T-helper 17 cell (primary cell): ENCODE measurements around the gene HOXB9. TPM values are rescaled to one million over a fixed set of nuclear protein-coding genes. Genes with fewer than 3 reads are reported as not detected.
A peak's percentile ranks its signal among the peaks of the same experiment; 100 is the strongest.

Experiments
- ATAC-seq: fragments of 150-1000 bp; cut with Tn5 transposase; 2 replicates; pipeline ENCODE4 v1.10.0; 2021; ENCODE audit warnings: mild to moderate bottlenecking, moderate library complexity
- DNase-seq, 3 donors: peaks; one replicate each; pipeline versions ENCODE4 v3.0.0 to v3.0.0-alpha.2; 2020 to 2021
- H3K9me3 ChIP-seq: one replicate; pipeline ENCODE4 v1.7.0; 2013; ENCODE audit warnings: low read length, mild to moderate bottlenecking; ENCODE audit not compliant: control insufficient read depth, poor library complexity, severe bottlenecking
- H3K27ac Mint-ChIP-seq: one replicate; pipeline ENCODE4 v1.8.0; 2022; ENCODE audit warnings: mild to moderate bottlenecking, moderate library complexity, mixed read lengths
- H3K27me3 Mint-ChIP-seq: one replicate; pipeline ENCODE4 v1.8.0; 2022; ENCODE audit warnings: mixed read lengths
- H3K36me3 Mint-ChIP-seq: one replicate; pipeline ENCODE4 v1.8.0; 2022; ENCODE audit warnings: low read depth, mixed read lengths
- H3K4me1 Mint-ChIP-seq: one replicate; pipeline ENCODE4 v1.8.0; 2022; ENCODE audit warnings: mild to moderate bottlenecking, mixed read lengths
- H3K4me3 Mint-ChIP-seq: one replicate; pipeline ENCODE4 v1.8.0; 2022; ENCODE audit warnings: mild to moderate bottlenecking, moderate library complexity, mixed read lengths
- total RNA-seq, 4 donors: library from RNA in 2 of 4; stranded (reverse) in 2 of 4; gene quantifications; one replicate each; pipeline ENCODE4 v1.2.3 and lab custom pipeline; 2022 to 2026

Gene HOXB9
- total RNA-seq, 2 donors from 2014 or later, result 0.16 TPM; not detected in 1

- DNase-seq, result no peak
- Mint-ChIP-seq H3K4me1 (peaks cover 50% of the 10 kb centered on the region), H3K36me3 (peaks cover 7% of the 10 kb centered on the region), H3K27me3 (peaks cover 94% of the 10 kb centered on the region), H3K4me3 (no peak overlapping the region), H3K27ac (peak overlapping the region; percentile 61)
- no peaks in the 10 kb centered on the region for H3K9me3 ChIP-seq
- ATAC-seq, result no peak
These were observed 10.0 kb downstream of the HOXB9 start for GRCh38 chr17:48615963-48616716.

- peaks cover 91% of the 10 kb centered on the region for H3K27me3 Mint-ChIP-seq
- H3K4me3 Mint-ChIP-seq, result peak within 1 kb of the TSS; percentile 95
- peaks cover 53% of the 10 kb centered on the region for H3K4me1 Mint-ChIP-seq
- no peaks in the 10 kb centered on the region for H3K9me3 ChIP-seq
- peaks cover 6% of the 10 kb centered on the region for H3K36me3 Mint-ChIP-seq
- H3K27ac Mint-ChIP-seq, result peak within 1 kb of the TSS; percentile 73
- DNase-seq (no peak), ATAC-seq (no peak)
These were observed 10.9 kb downstream of the HOXB9 start, which contains the start of gene HOXB8 for GRCh38 chr17:48615047-48615962. Gene HOXB8 (minus strand): TSS chr17:48615292. CDS start chr17:48614704, 588 bp downstream.

- ATAC-seq, result no peak
These were observed 12.1 kb downstream of the HOXB9 start for GRCh38 chr17:48613862-48614694.

GRCh38 chr17:48612854-48613691, 13.1 kb downstream of the HOXB9 start:
- ATAC-seq, result peak; percentile 78
- Mint-ChIP-seq H3K4me1 (peaks cover 40% of the 10 kb centered on the region), H3K36me3 (peaks cover 6% of the 10 kb centered on the region), H3K27ac (no peak overlapping the region), H3K27me3 (peaks cover 85% of the 10 kb centered on the region), H3K4me3 (peak overlapping the region; percentile 95)
- peak in 2 of 3 donors; percentile 46 to 50 for DNase-seq
- no peaks in the 10 kb centered on the region for H3K9me3 ChIP-seq

More at GRCh38 chr17:48613862-48614694, 12.1 kb downstream of the HOXB9 start:
- Mint-ChIP-seq H3K4me3 (peak overlapping the region; percentile 95), H3K27ac (peak overlapping the region; percentile 73), H3K4me1 (peaks cover 48% of the 10 kb centered on the region), H3K36me3 (peaks cover 6% of the 10 kb centered on the region), H3K27me3 (peaks cover 86% of the 10 kb centered on the region)
- H3K9me3 ChIP-seq, result no peaks in the 10 kb centered on the region
- DNase-seq, result no peak

GRCh38 chr17:48612456-48612853, 13.7 kb downstream of the HOXB9 start:
- DNase-seq (no peak), ATAC-seq (peak; percentile 18)
- H3K4me1 Mint-ChIP-seq, result peaks cover 41% of the 10 kb centered on the region
- peaks cover 8% of the 10 kb centered on the region for H3K36me3 Mint-ChIP-seq
- H3K4me3 Mint-ChIP-seq, result peak overlapping the region; percentile 95
- H3K27me3 Mint-ChIP-seq, result peaks cover 86% of the 10 kb centered on the region
- no peaks in the 10 kb centered on the region for H3K9me3 ChIP-seq
- no peak overlapping the region for H3K27ac Mint-ChIP-seq

GRCh38 chr17:48611681-48612455, 14.3 kb downstream of the HOXB9 start:
- Mint-ChIP-seq H3K4me3 (peak overlapping the region; percentile 95), H3K36me3 (peaks cover 5% of the 10 kb centered on the region), H3K27me3 (peaks cover 86% of the 10 kb centered on the region), H3K4me1 (peaks cover 36% of the 10 kb centered on the region), H3K27ac (no peak overlapping the region)
- DNase-seq (no peak), ATAC-seq (peak; percentile 3)
- H3K9me3 ChIP-seq, result no peaks in the 10 kb centered on the region

- Mint-ChIP-seq H3K4me1 (peaks cover 34% of the 10 kb centered on the region), H3K27me3 (peaks cover 86% of the 10 kb centered on the region), H3K27ac (peak overlapping the region; percentile 65), H3K36me3 (peaks cover 7% of the 10 kb centered on the region), H3K4me3 (peak overlapping the region; percentile 95)
- no peaks in the 10 kb centered on the region for H3K9me3 ChIP-seq
- DNase-seq (no peak), ATAC-seq (no peak)
These were observed 14.9 kb downstream of the HOXB9 start for GRCh38 chr17:48611213-48611612.

- H3K9me3 ChIP-seq, result no peaks in the 10 kb centered on the region
- Mint-ChIP-seq H3K36me3 (peaks cover 7% of the 10 kb centered on the region), H3K4me3 (peak within 1 kb of the TSS; percentile 95), H3K27me3 (peaks cover 87% of the 10 kb centered on the region), H3K4me1 (peaks cover 34% of the 10 kb centered on the region), H3K27ac (peak within 1 kb of the TSS; percentile 65)
- peak in 2 of 3 donors; percentile 46 to 57 for DNase-seq
- ATAC-seq, result peak; percentile 45
These were observed 15.6 kb downstream of the HOXB9 start, which contains the start of gene HOXB7 for GRCh38 chr17:48610282-48611211. Gene HOXB7 (minus strand): TSS chr17:48611017. CDS start chr17:48610918, 99 bp downstream.

GRCh38 chr17:48609759-48610281, 16.3 kb downstream of the HOXB9 start:
- Mint-ChIP-seq H3K4me3 (peak overlapping the region; percentile 95), H3K27me3 (peaks cover 87% of the 10 kb centered on the region), H3K4me1 (peaks cover 31% of the 10 kb centered on the region), H3K27ac (no peak overlapping the region), H3K36me3 (peaks cover 6% of the 10 kb centered on the region)
- no peak for DNase-seq
- no peaks in the 10 kb centered on the region for H3K9me3 ChIP-seq
- ATAC-seq, result no peak

GRCh38 chr17:48609033-48609432, 17.1 kb downstream of the HOXB9 start:
- DNase-seq (no peak), ATAC-seq (no peak)
- H3K4me1 Mint-ChIP-seq, result peaks cover 29% of the 10 kb centered on the region
- peak overlapping the region; percentile 25 for H3K4me3 Mint-ChIP-seq
- H3K27ac Mint-ChIP-seq, result no peak overlapping the region
- peaks cover 6% of the 10 kb centered on the region for H3K36me3 Mint-ChIP-seq
- no peaks in the 10 kb centered on the region for H3K9me3 ChIP-seq
- peaks cover 87% of the 10 kb centered on the region for H3K27me3 Mint-ChIP-seq
